AG20443 (cell line): ENCODE measurements around the gene FRMD5.

Source experiments
- DNase-seq: peaks from one replicate; pipeline ENCODE4 v3.0.0; 2012; ENCODE audit warnings: low spot score, mixed read lengths

FRMD5 gene

DNA sequence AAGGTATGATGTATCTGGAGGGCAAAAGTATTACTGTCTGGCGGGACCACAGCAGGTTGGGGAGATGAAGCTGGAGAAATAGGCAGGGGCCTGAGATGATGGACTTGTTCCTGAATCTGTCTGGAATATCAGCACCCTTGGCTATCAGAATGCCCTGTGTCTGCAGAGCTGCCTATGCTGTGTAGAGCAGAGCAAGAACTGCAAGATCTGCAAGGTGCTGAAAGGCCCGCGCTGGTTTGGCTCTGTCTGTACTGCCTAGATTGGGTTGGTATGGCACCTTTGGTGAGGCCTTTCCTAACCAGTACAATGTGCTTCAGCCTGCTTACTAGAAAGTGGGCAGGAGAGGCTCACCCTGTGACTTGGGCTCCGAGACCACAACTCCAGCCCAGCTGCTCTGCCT, 271.5 kb downstream of the FRMD5 start:
- DNase-seq: no peak

- no peak for DNase-seq
These were observed 273.1 kb downstream of the FRMD5 start for GRCh38 chr15:43922021-43922420.

GRCh38 chr15:43920815-43921214, 274.3 kb downstream of the FRMD5 start:
- DNase-seq: no peak

DNA sequence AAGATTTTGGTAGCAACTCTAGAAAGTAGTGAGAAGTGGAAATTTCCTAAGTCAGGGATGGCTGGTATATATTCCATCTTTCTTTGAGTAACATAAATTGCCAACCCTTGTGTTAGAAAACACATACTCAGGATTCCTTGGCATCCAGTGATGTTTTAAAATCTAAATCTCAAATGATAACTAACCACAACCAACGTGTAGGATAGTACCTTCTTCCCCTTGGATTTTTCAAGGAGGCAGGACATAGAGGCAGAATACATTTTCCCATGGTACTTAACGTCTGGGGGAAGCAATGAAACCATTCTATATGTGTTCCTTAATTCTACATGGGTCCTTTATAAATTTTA, 274.8 kb downstream of the FRMD5 start:
- no peak for DNase-seq

GRCh38 chr15:43919540-43920253, 275.4 kb downstream of the FRMD5 start:
- no peak for DNase-seq

DNA sequence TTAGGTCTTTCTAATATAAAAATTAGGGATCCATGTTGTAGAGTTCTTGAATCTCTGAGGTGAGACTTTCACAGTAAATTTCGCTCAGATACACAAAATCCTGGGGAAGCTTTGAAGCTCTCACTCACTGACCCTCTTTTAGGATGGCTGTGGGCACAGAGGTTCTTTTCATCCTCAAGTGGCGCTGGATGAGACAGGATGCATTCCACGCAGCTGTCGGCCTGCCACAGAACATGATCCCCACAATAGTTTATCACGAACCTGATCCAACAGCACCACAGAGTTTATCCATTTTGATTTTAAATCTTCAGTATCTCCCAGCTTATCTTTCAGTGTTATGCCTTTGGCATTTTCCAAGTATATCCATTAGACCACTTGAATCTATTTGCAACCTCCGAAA, 276.4 kb downstream of the FRMD5 start:
- DNase-seq: no peak

DNA sequence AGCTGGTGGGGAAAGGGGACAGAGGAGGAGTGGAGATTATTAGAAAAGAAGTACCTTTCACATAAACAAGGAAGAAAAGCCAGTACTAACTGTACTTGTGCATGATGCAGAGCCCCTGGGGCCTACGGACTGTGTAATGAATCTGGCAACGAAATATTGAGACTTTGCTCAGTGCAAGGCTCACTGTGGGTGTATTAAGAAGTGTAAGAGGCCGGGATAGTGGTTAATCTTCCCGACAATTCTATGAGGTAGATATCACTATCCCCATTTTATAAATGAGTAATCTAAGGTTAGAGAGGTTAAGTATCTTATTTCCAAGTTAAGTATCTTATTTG, 278.8 kb downstream of the FRMD5 start:
- no peak for DNase-seq

DNA sequence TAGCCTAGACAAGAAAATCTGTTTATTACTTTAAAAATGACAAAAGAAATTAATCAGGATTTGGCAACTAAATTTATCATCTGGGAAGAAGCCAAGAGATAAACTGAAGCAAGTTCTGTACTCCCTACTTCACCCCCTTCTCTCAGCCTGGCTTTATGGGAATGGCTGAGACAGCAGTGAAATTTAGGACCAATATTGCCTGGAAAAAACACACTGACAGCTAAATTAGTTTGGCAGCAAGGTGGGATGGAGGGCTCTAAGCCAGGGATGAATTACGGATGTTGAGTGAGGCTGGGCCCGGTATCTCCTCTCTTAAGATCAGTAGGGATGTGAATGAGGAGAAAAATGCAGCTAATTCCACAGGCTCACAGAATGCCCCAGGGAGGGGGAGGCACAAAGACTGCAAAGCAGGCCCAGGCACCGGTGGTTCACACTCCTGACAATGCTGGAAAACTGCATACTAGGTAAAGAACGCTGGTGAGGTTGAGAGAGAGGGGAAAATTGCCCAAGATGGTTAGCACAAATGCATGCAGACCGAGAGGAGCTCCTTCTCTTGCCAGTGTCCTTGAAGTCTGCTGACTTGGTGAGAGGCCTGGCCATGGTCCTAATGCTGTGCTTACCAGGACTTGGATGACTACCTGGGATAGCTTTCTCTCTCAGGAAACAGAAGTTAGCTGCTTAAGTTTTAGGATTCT, 279.3 kb downstream of the FRMD5 start:
- no peak for DNase-seq

DNA sequence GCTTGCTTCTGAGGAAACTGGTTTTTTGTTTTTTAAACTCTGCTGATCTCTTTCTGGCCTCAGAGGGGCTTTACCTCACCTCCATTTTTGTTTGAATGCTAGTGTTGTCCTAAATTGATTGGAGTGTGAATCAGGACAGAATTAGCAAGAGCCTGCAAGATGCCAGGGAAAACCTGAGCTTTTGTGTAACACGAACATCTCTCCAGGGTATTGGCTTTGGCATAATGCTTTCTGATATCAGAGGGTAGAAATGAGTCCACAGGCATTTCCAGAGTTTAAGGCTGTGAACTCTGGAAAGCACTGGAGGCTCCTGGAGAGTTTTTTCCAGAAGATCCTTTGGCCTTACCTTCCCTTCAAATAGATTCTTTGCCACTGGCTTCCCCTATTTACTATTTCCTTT, 281.1 kb downstream of the FRMD5 start:
- no peak for DNase-seq

DNA sequence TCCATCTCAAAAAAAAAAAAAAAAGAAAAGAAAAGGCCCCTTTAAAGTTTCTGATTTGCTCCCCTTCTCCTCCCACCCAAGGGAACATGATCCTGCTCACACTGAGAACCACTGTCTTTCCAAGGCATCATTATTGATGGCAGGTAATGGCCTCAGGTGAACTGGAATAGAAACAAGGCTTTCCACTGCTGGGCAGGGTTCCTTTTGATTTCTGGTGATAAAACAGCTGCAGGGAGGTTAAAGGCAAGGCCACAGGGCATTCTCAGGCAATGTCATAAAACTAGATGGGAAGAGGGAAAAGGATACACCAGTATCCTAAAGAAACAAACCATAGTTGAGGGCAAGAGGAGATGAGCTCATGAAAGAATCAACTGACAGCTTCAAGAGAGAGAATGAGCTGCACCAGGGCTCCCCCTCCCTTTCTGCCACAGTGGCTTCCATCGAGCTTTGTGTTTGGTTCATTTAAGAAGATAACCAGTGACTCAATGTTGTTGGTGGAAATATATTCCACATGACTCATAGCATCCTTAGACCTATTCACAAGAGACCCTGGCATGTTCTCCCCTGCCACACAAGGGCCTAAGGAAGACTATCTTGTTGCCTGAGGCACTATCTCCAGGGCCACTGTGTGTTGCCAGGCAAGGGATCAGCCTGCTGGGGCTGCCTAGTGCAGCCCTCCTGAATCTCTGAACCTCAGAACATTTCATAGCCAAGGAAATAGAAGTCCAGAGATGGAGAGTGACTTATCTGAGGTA, 281.9 kb downstream of the FRMD5 start:
- DNase-seq: peak; percentile 86

DNA sequence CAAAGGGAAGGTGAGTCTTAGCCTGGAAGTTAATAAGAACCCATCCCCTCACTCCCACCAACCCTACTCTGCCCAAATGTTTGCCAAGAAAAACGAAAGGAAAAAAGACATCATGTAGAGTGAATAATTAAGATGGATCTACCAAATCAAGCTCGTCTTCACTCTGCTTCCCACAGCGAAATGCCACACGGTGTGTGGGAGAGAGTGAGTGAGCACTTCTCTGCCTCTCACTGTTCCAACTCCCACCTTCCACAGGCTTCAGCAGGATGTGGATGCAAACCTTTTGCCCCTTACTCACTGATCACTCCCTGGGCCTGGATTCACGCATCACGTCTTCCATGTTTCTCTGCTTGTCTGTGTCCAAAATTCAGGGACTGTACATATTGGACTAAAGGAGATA, 282.9 kb downstream of the FRMD5 start:
- no peak for DNase-seq

- peak; percentile 84 for DNase-seq
These were observed 283.8 kb downstream of the FRMD5 start for GRCh38 chr15:43911235-43911781.

GRCh38 chr15:43908516-43909050, 286.5 kb downstream of the FRMD5 start:
- no peak for DNase-seq

DNA sequence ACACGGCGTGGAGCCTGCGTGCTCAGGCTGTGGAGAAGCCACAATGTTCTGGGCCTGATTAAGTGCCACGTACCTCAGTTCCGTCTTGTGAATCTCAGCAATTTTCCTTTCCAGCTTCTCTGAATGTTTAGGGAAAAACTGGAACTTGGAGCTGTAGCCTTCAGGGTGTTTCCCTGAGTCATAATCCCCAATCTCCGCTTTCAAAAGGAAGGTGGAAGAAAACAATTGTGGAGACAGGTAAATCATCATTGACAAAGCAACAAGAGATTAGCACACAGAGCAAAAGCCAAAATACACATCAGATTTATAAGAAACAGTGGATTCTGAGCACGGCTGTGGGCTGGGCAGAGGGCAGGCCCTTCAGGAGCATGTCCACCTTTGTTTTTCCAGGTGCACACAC, 289.3 kb downstream of the FRMD5 start:
- no peak for DNase-seq

GRCh38 chr15:43903864-43904290, 291.2 kb downstream of the FRMD5 start:
- DNase-seq: peak; percentile 83

DNA sequence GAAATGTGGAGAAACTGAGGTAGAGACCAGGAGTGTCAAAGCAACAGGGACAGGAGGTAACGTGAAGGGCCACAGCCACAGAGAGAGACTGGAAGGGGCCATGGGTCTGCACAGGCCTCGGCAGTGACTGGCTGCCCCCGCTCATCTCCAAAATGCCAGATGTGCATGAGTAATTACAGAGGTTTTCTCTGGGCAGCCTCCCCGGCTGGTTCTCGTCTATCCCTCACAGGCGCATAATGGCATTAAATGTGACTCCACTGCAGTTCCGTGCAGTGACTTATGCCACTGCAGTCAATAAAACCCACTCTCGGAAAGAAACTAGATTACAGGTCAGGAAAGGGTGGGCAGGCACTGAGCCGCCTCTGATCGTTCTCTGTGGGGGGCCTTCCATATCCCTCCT, 293.6 kb downstream of the FRMD5 start:
- DNase-seq: peak; percentile 30

DNA sequence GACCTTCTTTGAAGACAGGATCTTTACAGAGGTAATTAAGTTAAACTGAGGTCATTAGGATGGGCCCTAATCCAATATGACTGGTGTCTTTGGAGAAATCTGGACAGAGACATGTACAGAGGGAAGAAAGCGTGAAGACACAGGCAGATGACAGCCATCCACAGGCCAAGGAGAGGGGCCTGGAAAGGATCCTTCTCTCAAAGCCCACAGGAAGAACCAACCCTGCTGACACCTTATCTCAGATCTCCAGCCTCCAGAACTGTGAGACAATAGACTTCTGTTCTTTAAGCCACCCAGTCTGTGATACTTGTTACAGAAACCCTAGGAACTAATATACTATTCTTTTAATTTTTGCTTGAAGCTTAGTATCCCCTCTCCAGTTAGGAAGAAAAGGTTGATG, 294.1 kb downstream of the FRMD5 start:
- DNase-seq: no peak

- DNase-seq: no peak
These were observed 295.1 kb downstream of the FRMD5 start for GRCh38 chr15:43899928-43900327.

- DNase-seq: no peak
These were observed 296.2 kb downstream of the FRMD5 start for GRCh38 chr15:43898891-43899290.

DNA sequence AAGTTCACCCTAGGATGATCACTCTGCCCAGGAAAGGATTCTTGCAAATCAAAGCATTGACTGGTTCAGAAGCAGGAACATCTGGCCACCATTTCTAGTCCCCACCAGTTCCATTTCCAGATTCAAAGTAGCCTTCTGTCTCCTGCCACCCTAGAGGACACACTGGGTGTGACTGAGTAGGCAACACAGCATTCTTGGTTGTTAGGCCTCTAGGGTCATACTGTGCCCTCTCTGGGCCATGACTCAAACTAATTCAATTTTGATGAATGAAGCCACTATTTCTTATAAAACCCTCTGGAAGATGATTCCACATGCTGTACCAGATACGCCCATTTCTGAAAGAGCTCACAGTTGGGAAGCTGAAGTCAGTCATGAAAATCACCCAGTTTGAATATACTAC, 298.5 kb downstream of the FRMD5 start:
- no peak for DNase-seq

DNA sequence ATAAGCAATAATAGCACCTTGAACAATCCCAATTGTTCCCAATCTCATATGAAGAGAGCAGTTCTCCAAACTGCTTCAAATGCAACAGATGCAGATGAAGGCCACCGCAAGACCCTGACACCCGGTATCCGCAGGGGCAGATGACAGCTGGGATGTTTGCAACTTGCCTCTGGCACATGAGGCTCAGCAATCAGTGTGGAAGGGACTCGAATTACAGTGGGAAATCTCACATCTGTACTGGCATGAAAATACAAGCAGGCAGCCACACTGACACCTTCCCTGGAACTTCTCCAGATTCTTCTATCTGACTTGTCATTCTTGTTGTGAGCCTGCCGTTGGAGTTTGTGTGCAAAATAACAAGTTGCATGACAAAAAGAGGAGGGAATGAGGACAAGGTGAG, 299.5 kb downstream of the FRMD5 start:
- no peak for DNase-seq

GRCh38 chr15:43893956-43894355, 301.1 kb downstream of the FRMD5 start:
- no peak for DNase-seq

GRCh38 chr15:43889042-43889441, 306.0 kb downstream of the FRMD5 start:
- DNase-seq: no peak
